Measurements from ENCODE around the gene PRPSAP2.

The PRPSAP2 gene

GRCh38 chr17:18971801-18972200 lies 113.9 kb downstream of the PRPSAP2 start:
- no peak for TF ChIP-seq CTCF (IDR thresholded peaks at IDR 0.05; ENCODE audit: low read depth, low read length)
- no peak for DNase-seq (ENCODE audit: extremely low read depth, low read depth)

GRCh38 chr17:18974407-18975149 lies 116.6 kb downstream of the PRPSAP2 start:
- DNase-seq (ENCODE audit: extremely low read depth, low read depth), result no peak
- no peak for TF ChIP-seq CTCF (IDR thresholded peaks at IDR 0.05; ENCODE audit: low read depth, low read length)

GRCh38 chr17:18975597-18975996 lies 117.7 kb downstream of the PRPSAP2 start:
- TF ChIP-seq CTCF (IDR thresholded peaks at IDR 0.05; ENCODE audit: low read depth, low read length), result no peak

GRCh38 chr17:18976201-18976600 lies 118.3 kb downstream of the PRPSAP2 start:
- DNase-seq (ENCODE audit: extremely low read depth, low read depth), result no peak
- no peak for TF ChIP-seq CTCF (IDR thresholded peaks at IDR 0.05; ENCODE audit: low read depth, low read length)

More at GRCh38 chr17:18975597-18975996, 117.7 kb downstream of the PRPSAP2 start:
- DNase-seq (ENCODE audit: extremely low read depth, low read depth), result no peak

- DNase-seq (ENCODE audit: extremely low read depth, low read depth), result no peak
- no peak for TF ChIP-seq CTCF (IDR thresholded peaks at IDR 0.05; ENCODE audit: low read depth, low read length)
Measured at GRCh38 chr17:18977021-18977420, 119.1 kb downstream of the PRPSAP2 start.

- no peak for DNase-seq (ENCODE audit: extremely low read depth, low read depth)
- no peak for TF ChIP-seq CTCF (IDR thresholded peaks at IDR 0.05; ENCODE audit: low read depth, low read length)
Measured at GRCh38 chr17:18977646-18978045, 119.7 kb downstream of the PRPSAP2 start.

- no peak for DNase-seq (ENCODE audit: extremely low read depth, low read depth)
- TF ChIP-seq CTCF (IDR thresholded peaks at IDR 0.05; ENCODE audit: low read depth, low read length), result no peak
Measured at GRCh38 chr17:18978050-18978449, 120.1 kb downstream of the PRPSAP2 start.
